Right atrium auricular region (tissue), 2 donors: Measurements from ENCODE around the gene SLCO1B3. TPM values are rescaled to one million over a fixed set of nuclear protein-coding genes. Genes with fewer than 3 reads are reported as not detected.

Experiments used
- DNase-seq: peaks from one replicate; pipeline ENCODE4 v3.0.0-alpha.2; 2019; ENCODE audit warnings: low spot score
- H3K27ac ChIP-seq, 2 donors: fragments of 200-600 bp; sonication (generic); 1 replicate in 1 of 2; 2 replicates in 1 of 2; pipeline ENCODE4 v1.5.1; 2016 to 2019
- H3K27me3 ChIP-seq, 2 donors: fragments of 200-600 bp; sonication (generic); one replicate each; pipeline versions ENCODE4 v1.5.1 to v1.6.0; 2017 to 2019
- H3K36me3 ChIP-seq: fragments of 200-600 bp; sonication (generic); one replicate; pipeline ENCODE4 v1.5.1; 2016
- H3K4me1 ChIP-seq, 2 donors: fragments of 200-600 bp; sonication (generic); one replicate each; pipeline versions ENCODE4 v1.5.1 to v1.6.0; 2017 to 2019
- H3K4me3 ChIP-seq, 2 donors: fragments of 200-600 bp; sonication (generic); 1 replicate in 1 of 2; 2 replicates in 1 of 2; pipeline ENCODE4 v1.5.1; 2017 to 2019; ENCODE audit warnings: mild to moderate bottlenecking in 1 of 2, moderate library complexity in 1 of 2
- H3K9me3 ChIP-seq, 2 donors: fragments of 200-600 bp; sonication (generic); one replicate each; pipeline ENCODE4 v1.5.1; 2019
- CTCF ChIP-seq, 2 donors: fragments of 200-600 bp; sonication (generic); IDR thresholded peaks; one replicate each; pipeline ENCODE4 v1.5.1; 2019; ENCODE audit warnings: antibody characterized with exemption in 2 of 2
- total RNA-seq, 2 donors: library from RNA; depleted of rRNA; stranded (reverse); fragments of >200 nt; gene quantifications; one replicate each; pipeline ENCODE4 v1.1.0, GENCODE V29; 2016

The SLCO1B3 gene
- total RNA-seq, 2 donors from 2014 or later, result not detected

- Histone ChIP-seq H3K4me3 (no peak overlapping the region), H3K27ac (no peak overlapping the region), H3K27me3 (no peaks in the 10 kb centered on the region), H3K9me3 (no peaks in the 10 kb centered on the region), H3K36me3 (no peaks in the 10 kb centered on the region), H3K4me1 (no peaks in the 10 kb centered on the region)
- no peak for DNase-seq
- TF ChIP-seq CTCF (IDR thresholded peaks at IDR 0.05), result peak in 1 of 2 donors; percentile 29
These were observed 139.7 kb downstream of the SLCO1B3 start for GRCh38 chr12:20950248-20950647.

GRCh38 chr12:20963303-20963702, 152.8 kb downstream of the SLCO1B3 start:
- no peaks in the 10 kb centered on the region for H3K27me3 ChIP-seq
- H3K4me1 ChIP-seq, result no peaks in the 10 kb centered on the region
- no peaks in the 10 kb centered on the region for H3K36me3 ChIP-seq
- TF ChIP-seq CTCF (IDR thresholded peaks at IDR 0.05), result no peak
- no peak overlapping the region for H3K27ac ChIP-seq
- no peak overlapping the region for H3K4me3 ChIP-seq
- DNase-seq, result no peak
- H3K9me3 ChIP-seq, result peaks cover 0 to 3% of the 10 kb centered on the region in 2 donors

- Histone ChIP-seq H3K36me3 (no peaks in the 10 kb centered on the region), H3K4me1 (no peaks in the 10 kb centered on the region), H3K4me3 (no peak overlapping the region), H3K27ac (no peak overlapping the region), H3K9me3 (peaks cover 0 to 3% of the 10 kb centered on the region in 2 donors), H3K27me3 (no peaks in the 10 kb centered on the region)
- no peak for TF ChIP-seq CTCF (IDR thresholded peaks at IDR 0.05)
- DNase-seq, result no peak
These were observed 153.3 kb downstream of the SLCO1B3 start for GRCh38 chr12:20963762-20964161.

Other genes starting within 250 kb of the SLCO1B3 start
- 1 to 10 TPM in 1 of 2 donors, under 1 TPM in 1; 0.31 to 2.0 TPM for gene SLCO1C1, start 115.4 kb upstream of the SLCO1B3 start, total RNA-seq